OCI-LY7 (cell line): Measurements from ENCODE around the gene NF1.

Experiments
- EZH2phosphoT487 ChIP-seq: fragments of 200-600 bp; sonication (generic); IDR thresholded peaks from 2 replicates; pipeline ENCODE4 v1.6.1; 2018; ENCODE audit warnings: low read depth, borderline replicate concordance, mild to moderate bottlenecking, mixed run types, antibody characterized with exemption, low read length, moderate library complexity, mixed read lengths
- TF ChIP-seq, protein P1 (sequence below): fragments of 200-600 bp; sonication (generic); conservative IDR thresholded peaks from 2 replicates; pipeline ENCODE4 v1.5.1; 2014; ENCODE audit warnings: mild to moderate bottlenecking, antibody characterized with exemption, low read length, moderate library complexity, mixed read lengths

DNA sequence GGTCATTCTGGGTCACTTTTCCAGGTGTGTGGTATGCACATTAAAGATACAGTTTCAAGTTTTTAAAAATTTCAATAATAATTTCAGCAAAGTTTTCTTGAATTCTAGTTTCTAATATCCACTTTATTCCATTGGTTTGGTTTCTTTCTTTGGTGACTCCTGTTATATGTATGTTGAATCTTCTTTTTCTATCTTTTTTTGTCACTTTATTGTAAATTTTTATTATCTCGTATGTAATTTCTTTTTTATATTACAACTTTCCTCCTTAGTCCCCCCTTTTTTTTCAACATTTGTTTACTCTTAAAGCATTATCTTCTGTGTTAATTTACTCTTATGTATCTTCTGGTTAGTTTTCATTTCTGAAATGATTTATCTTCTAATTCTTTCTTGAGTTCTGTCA lies 57.5 kb downstream of the NF1 start:
- TF ChIP-seq, protein P1, sequence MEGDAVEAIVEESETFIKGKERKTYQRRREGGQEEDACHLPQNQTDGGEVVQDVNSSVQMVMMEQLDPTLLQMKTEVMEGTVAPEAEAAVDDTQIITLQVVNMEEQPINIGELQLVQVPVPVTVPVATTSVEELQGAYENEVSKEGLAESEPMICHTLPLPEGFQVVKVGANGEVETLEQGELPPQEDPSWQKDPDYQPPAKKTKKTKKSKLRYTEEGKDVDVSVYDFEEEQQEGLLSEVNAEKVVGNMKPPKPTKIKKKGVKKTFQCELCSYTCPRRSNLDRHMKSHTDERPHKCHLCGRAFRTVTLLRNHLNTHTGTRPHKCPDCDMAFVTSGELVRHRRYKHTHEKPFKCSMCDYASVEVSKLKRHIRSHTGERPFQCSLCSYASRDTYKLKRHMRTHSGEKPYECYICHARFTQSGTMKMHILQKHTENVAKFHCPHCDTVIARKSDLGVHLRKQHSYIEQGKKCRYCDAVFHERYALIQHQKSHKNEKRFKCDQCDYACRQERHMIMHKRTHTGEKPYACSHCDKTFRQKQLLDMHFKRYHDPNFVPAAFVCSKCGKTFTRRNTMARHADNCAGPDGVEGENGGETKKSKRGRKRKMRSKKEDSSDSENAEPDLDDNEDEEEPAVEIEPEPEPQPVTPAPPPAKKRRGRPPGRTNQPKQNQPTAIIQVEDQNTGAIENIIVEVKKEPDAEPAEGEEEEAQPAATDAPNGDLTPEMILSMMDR: no peak
- TF ChIP-seq EZH2phosphoT487: no peak
